Endothelial cell of umbilical vein (primary cell): ENCODE data around the gene CUX1. TPM values are rescaled to one million over a fixed set of nuclear protein-coding genes. Genes with fewer than 3 reads are reported as not detected.

ENCODE experiments used
- BruUV-seq: library from RNA; stranded (reverse); fragments of 400-500 nt; replicated peaks from 2 replicates; lab custom pipeline; 2021; lab: Mats Ljungman, UMichigan
- CTCF ChIA-PET: fragments of 300-600, 350-600 bp; sonication (Branson Sonifier 250); formaldehyde crosslinking; loops from one replicate; lab custom pipeline; 2021; ENCODE audit warnings: antibody characterized with exemption, inconsistent platforms; lab: Charles Lee
- POLR2A ChIA-PET: fragments of 300-600, 350-600 bp; sonication (Branson Sonifier 250); formaldehyde crosslinking; loops from one replicate; lab custom pipeline; 2021; ENCODE audit warnings: antibody characterized with exemption, inconsistent platforms; lab: Charles Lee
- DNase-seq: peaks from one replicate; pipeline ENCODE4 v3.0.0-alpha.2; 2011; ENCODE audit warnings: low read depth, low spot score
- FAIRE-seq: peaks from 2 replicates; lab custom pipeline; 2011; peaks lifted over from hg19 to GRCh38; lab: Jason Lieb, UNC
- H2AFZ ChIP-seq: 2 replicates; pipeline ENCODE4 v1.6.0; 2012; ENCODE audit warnings: low read depth, low read length, control low read depth, inconsistent platforms
- H3K27ac ChIP-seq: 2 replicates; pipeline ENCODE4 v1.5.1; 2011; ENCODE audit warnings: low read depth, mild to moderate bottlenecking, control low read depth, low read length, moderate library complexity; ENCODE audit not compliant: insufficient read depth
- H3K27me3 ChIP-seq, 2 experiments: 2 replicates each; pipeline versions ENCODE4 v1.6.0 to v1.6.1; 2011; ENCODE audit warnings: low read length in 2 of 2, mixed read lengths in 1 of 2; ENCODE audit not compliant: control insufficient read depth in 2 of 2, insufficient read depth in 2 of 2
- H3K36me3 ChIP-seq, 2 experiments: 2 replicates in 1 of 2; 3 replicates in 1 of 2; pipeline ENCODE4 v1.5.1; 2011; ENCODE audit warnings: low read length in 2 of 2, mild to moderate bottlenecking in 1 of 2, moderate library complexity in 1 of 2; ENCODE audit not compliant: control insufficient read depth in 2 of 2, insufficient read depth in 2 of 2; ENCODE audit errors: extremely low read depth in 1 of 2
- H3K4me1 ChIP-seq: 3 replicates; pipeline ENCODE4 v1.5.1; 2011; ENCODE audit warnings: mild to moderate bottlenecking, low read length; ENCODE audit not compliant: control insufficient read depth, insufficient read depth; ENCODE audit errors: extremely low read depth
- H3K4me2 ChIP-seq: 2 replicates; pipeline ENCODE4 v1.6.1; 2011; ENCODE audit warnings: low read length, control low read depth, mixed read lengths; ENCODE audit not compliant: insufficient read depth
- H3K4me3 ChIP-seq, 3 experiments: fragments of 200-600 bp in 1 of 3; sonication (generic), shearing (Covaris generic) in 1 of 3; replicated peaks in 1 of 3; 2 replicates each; pipeline ENCODE4 v1.5.1; 2011 to 2016; ENCODE audit warnings: control low read depth in 3 of 3, low read length in 3 of 3, mild to moderate bottlenecking in 2 of 3, inconsistent platforms in 1 of 3, low read depth in 1 of 3, moderate library complexity in 1 of 3; ENCODE audit not compliant: insufficient read depth in 1 of 3
- H3K79me2 ChIP-seq: 2 replicates; pipeline ENCODE4 v1.6.0; 2012; ENCODE audit warnings: low read length, inconsistent platforms; ENCODE audit not compliant: control insufficient read depth, insufficient read depth
- H3K9ac ChIP-seq: replicated peaks from 2 replicates; pipeline ENCODE3; 2011; ENCODE audit warnings: low read length, control low read depth; ENCODE audit not compliant: insufficient read depth; ENCODE audit errors: extremely low read depth
- H3K9me1 ChIP-seq: replicated peaks from 3 replicates; pipeline ENCODE4 v1.6.0; 2011; ENCODE audit warnings: mild to moderate bottlenecking, low read length; ENCODE audit not compliant: control insufficient read depth, insufficient read depth; ENCODE audit errors: extremely low read depth
- H3K9me3 ChIP-seq: replicated peaks from 2 replicates; pipeline ENCODE4 v1.5.1; 2012; ENCODE audit warnings: low read length, inconsistent platforms; ENCODE audit not compliant: control insufficient read depth, insufficient read depth
- H4K20me1 ChIP-seq: replicated peaks from 2 replicates; pipeline ENCODE3; 2011; ENCODE audit warnings: mild to moderate bottlenecking, low read length; ENCODE audit not compliant: control insufficient read depth, insufficient read depth; ENCODE audit errors: extremely low read depth
- EZH2 ChIP-seq: IDR thresholded peaks from 2 replicates; pipeline ENCODE4 v1.6.1; 2012; ENCODE audit warnings: borderline replicate concordance, low read depth, mild to moderate bottlenecking, moderate library complexity, low read length, inconsistent platforms; ENCODE audit not compliant: severe bottlenecking
- FOS ChIP-seq: IDR thresholded peaks from 2 replicates; pipeline ENCODE4 v1.6.1; 2011; ENCODE audit warnings: mild to moderate bottlenecking, low read length, moderate library complexity, borderline replicate concordance; ENCODE audit not compliant: insufficient read depth
- GATA2 ChIP-seq: IDR thresholded peaks from 2 replicates; pipeline ENCODE4 v1.7.0; 2011; ENCODE audit warnings: low read depth, mild to moderate bottlenecking, moderate library complexity, mixed read lengths, low read length; ENCODE audit not compliant: insufficient read length, insufficient read depth
- JUN ChIP-seq: IDR thresholded peaks from 2 replicates; pipeline ENCODE4 v1.6.1; 2011; ENCODE audit warnings: borderline replicate concordance, low read depth; ENCODE audit not compliant: insufficient read length, insufficient read depth
- MYC ChIP-seq: IDR thresholded peaks from one replicate; pipeline ENCODE4 v1.6.1; 2011; ENCODE audit warnings: mild to moderate bottlenecking, low read depth, low read length
- POLR2A ChIP-seq: IDR thresholded peaks from 2 replicates; pipeline ENCODE4 v1.6.1; 2012; ENCODE audit warnings: low read depth, mild to moderate bottlenecking, control low read depth, low read length
- POLR2AphosphoS5 ChIP-seq: IDR thresholded peaks from 2 replicates; pipeline ENCODE4 v1.6.1; 2012; ENCODE audit warnings: low read depth, mild to moderate bottlenecking, control low read depth, low read length, moderate library complexity; ENCODE audit not compliant: insufficient read depth
- dilution Hi-C: fragments of 300-500 bp; cut with MboI; formaldehyde crosslinking; loops from one replicate; pipeline ENCODE4 v1.15.0; 2019; ENCODE audit warnings: low sequenced_read_pairs; ENCODE audit not compliant: extremely low pct_ligation_motif_present
- intact Hi-C: fragments of 100-400 bp; cut with micrococcal nuclease; formaldehyde crosslinking; loops from one replicate; pipeline ENCODE4 v1.10.0; 2022
- polyA plus RNA-seq, 4 experiments: library from polyadenylated mRNA; depleted of rRNA in 3 of 4; stranded (reverse) in 3 of 4; unstranded in 1 of 4; fragments of >200 nt; gene quantifications; 2 replicates each; pipeline versions ENCODE4 v1.2.1 to v1.2.3, GENCODE V29; 2011 to 2012; ENCODE audit warnings: missing spikeins in 1 of 4
- total RNA-seq: library from RNA; stranded (reverse); gene quantifications from 2 replicates; pipeline ENCODE4 v1.2.3, GENCODE V29; 2021
- TF ChIP-seq, protein P1 (sequence below): IDR thresholded peaks from 2 replicates; pipeline ENCODE4 v1.6.1; 2011; ENCODE audit not compliant: insufficient read depth, insufficient read length
- TF ChIP-seq, protein P2 (sequence below), 2 donors: IDR thresholded peaks; 1 replicate in 1 of 2; 2 replicates in 1 of 2; pipeline ENCODE4 v1.5.1; 2011; ENCODE audit warnings: low read length in 2 of 2, mild to moderate bottlenecking in 2 of 2, moderate library complexity in 2 of 2, control low read depth in 1 of 2, inconsistent platforms in 1 of 2, low read depth in 1 of 2; ENCODE audit not compliant: insufficient read depth in 1 of 2; ENCODE audit errors: extremely low read depth in 1 of 2

Gene CUX1
- total and polyA plus RNA-seq, 2 donors (not counting 3 experiments of a cell fraction or from before 2014, with no cell fraction given) = 13.8 to 49.8 TPM

DNA sequence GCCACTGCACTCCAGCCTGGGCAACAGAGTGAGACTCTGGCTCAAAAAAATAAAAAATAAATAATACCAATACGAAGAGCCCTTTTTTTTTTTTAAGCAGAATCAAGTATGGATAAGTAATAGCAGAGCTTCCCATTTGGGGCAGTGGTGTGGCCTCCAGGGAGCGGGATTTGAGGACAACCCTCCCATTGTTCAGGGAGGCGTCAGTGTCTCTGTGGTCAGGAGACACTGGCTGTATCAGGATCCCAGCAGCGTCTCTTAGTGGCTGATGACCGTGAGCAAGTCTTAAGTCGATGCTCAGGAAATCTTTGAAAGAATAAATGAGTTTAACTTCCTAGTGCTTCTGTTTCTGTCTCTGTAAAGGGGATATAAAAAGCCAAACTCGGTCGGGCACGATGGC lies 444.0 kb downstream of the CUX1 start:
- no peaks in the 10 kb centered on the region for H3K4me1 ChIP-seq
- no peak for TF ChIP-seq JUN
- no peak for TF ChIP-seq FOS
- TF ChIP-seq, protein P1, sequence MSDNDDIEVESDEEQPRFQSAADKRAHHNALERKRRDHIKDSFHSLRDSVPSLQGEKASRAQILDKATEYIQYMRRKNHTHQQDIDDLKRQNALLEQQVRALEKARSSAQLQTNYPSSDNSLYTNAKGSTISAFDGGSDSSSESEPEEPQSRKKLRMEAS = no peak
- no peak for TF ChIP-seq POLR2A
- TF ChIP-seq EZH2 = no peak
- TF ChIP-seq, protein P2, sequence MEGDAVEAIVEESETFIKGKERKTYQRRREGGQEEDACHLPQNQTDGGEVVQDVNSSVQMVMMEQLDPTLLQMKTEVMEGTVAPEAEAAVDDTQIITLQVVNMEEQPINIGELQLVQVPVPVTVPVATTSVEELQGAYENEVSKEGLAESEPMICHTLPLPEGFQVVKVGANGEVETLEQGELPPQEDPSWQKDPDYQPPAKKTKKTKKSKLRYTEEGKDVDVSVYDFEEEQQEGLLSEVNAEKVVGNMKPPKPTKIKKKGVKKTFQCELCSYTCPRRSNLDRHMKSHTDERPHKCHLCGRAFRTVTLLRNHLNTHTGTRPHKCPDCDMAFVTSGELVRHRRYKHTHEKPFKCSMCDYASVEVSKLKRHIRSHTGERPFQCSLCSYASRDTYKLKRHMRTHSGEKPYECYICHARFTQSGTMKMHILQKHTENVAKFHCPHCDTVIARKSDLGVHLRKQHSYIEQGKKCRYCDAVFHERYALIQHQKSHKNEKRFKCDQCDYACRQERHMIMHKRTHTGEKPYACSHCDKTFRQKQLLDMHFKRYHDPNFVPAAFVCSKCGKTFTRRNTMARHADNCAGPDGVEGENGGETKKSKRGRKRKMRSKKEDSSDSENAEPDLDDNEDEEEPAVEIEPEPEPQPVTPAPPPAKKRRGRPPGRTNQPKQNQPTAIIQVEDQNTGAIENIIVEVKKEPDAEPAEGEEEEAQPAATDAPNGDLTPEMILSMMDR (IDR thresholded peaks at IDR 0.05; ENCODE audit: extremely low read depth in 1 of 2, insufficient read depth in 1 of 2, low read depth in 1 of 2, low read length in 2 of 2) = no peak
- no peak for TF ChIP-seq GATA2
- TF ChIP-seq POLR2AphosphoS5 = no peak
- TF ChIP-seq MYC = no peak
- H3K9ac ChIP-seq = no peak overlapping the region
- no peaks in the 10 kb centered on the region for H3K79me2 ChIP-seq
- intact Hi-C loops = no loop called here
- DNase-seq (no peak), FAIRE-seq (no peak)
- dilution Hi-C loops = no loop called here
- no peaks in the 10 kb centered on the region for H3K36me3 ChIP-seq
- no peaks in the 10 kb centered on the region for H4K20me1 ChIP-seq
- H3K9me1 ChIP-seq = no peaks in the 10 kb centered on the region
- H3K4me3 ChIP-seq = no peak overlapping the region
- H3K27me3 ChIP-seq = no peaks in the 10 kb centered on the region
- CTCF ChIA-PET = no interaction called here
- POLR2A ChIA-PET = interaction anchor here (1.0 kb wide), 1 partner anchor 98 kb away, joined by 3 read pairs; no protein-coding TSS in a partner anchor
- H3K9me3 ChIP-seq = no peaks in the 10 kb centered on the region
- BruUV-seq = no TSS peak
- H2AFZ ChIP-seq = no peak overlapping the region
- no peak overlapping the region for H3K27ac ChIP-seq
- no peak overlapping the region for H3K4me2 ChIP-seq
